Nephron progenitor cell (in vitro differentiated cells): Measurements from ENCODE around the gene CT45A2.
"Not testable (repeated sequence)": the region's sequence is repeated elsewhere in the genome, so short reads cannot be mapped to it uniquely, and the experiment has no call there.

ENCODE experiments used
- DNase-seq: peaks from one replicate; pipeline ENCODE4 v3.0.0; 2021
- H3K27ac Mint-ChIP-seq: 2 replicates; pipeline ENCODE4 v1.8.0; 2021; ENCODE audit warnings: mild to moderate bottlenecking, moderate library complexity, mixed read lengths
- H3K27me3 Mint-ChIP-seq: 2 replicates; pipeline ENCODE4 v1.8.0; 2021; ENCODE audit warnings: mild to moderate bottlenecking, low read depth, mixed read lengths; ENCODE audit not compliant: poor library complexity
- H3K36me3 Mint-ChIP-seq: 2 replicates; pipeline ENCODE4 v1.8.0; 2021; ENCODE audit warnings: low read depth, mixed read lengths
- H3K4me1 Mint-ChIP-seq: 2 replicates; pipeline ENCODE4 v1.8.0; 2021; ENCODE audit warnings: mixed read lengths
- H3K4me3 Mint-ChIP-seq: 2 replicates; pipeline ENCODE4 v1.8.0; 2021; ENCODE audit warnings: mild to moderate bottlenecking, moderate library complexity, mixed read lengths
- H3K9me3 Mint-ChIP-seq: 2 replicates; pipeline ENCODE4 v1.8.0; 2021; ENCODE audit warnings: mild to moderate bottlenecking, moderate library complexity, mixed read lengths

CT45A2 gene, protein sequence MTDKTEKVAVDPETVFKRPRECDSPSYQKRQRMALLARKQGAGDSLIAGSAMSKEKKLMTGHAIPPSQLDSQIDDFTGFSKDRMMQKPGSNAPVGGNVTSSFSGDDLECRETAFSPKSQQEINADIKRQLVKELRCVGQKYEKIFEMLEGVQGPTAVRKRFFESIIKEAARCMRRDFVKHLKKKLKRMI

DNA sequence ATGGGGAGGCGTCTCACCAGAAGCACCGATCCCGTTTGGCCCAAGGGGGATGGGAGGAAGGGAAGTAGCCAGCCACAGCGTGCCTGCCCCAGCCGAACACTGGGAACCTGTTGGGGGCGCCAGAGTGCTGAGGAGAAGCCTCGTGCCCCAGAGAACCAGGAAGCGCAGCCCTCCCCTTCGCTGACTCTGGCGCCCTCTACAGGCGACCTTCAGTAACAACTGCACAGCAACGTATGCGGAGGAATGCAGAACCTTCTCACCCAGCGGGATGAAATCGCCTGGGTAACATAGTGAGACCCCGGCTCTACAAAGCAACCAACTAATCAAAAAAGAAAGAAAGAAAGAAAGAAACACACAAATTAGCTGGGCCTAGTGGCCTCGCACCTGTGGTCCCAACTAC, at the start of gene CT45A2:
CT45A2 (minus strand) TSS at position 101 of the 400 bp plus-strand sequence. CDS start 3,747 bp downstream, outside the sequence.
- H3K4me3 Mint-ChIP-seq, H3K27me3 Mint-ChIP-seq, H3K4me1 Mint-ChIP-seq: not testable (repeated sequence)

DNA sequence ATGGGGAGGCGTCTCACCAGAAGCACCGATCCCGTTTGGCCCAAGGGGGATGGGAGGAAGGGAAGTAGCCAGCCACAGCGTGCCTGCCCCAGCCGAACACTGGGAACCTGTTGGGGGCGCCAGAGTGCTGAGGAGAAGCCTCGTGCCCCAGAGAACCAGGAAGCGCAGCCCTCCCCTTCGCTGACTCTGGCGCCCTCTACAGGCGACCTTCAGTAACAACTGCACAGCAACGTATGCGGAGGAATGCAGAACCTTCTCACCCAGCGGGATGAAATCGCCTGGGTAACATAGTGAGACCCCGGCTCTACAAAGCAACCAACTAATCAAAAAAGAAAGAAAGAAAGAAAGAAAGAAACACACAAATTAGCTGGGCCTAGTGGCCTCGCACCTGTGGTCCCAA, 34.6 kb upstream of the CT45A2 start, which contains the start of gene CT45A8:
CT45A8 (minus strand) TSS at position 101 of the 400 bp plus-strand sequence. CDS start 3,755 bp downstream, outside the sequence.
- H3K27me3 Mint-ChIP-seq, H3K27ac Mint-ChIP-seq, H3K36me3 Mint-ChIP-seq, H3K4me1 Mint-ChIP-seq, H3K9me3 Mint-ChIP-seq, H3K4me3 Mint-ChIP-seq, DNase-seq: not testable (repeated sequence)

More for the DNA sequence above, at the start of gene CT45A2:
- H3K36me3 Mint-ChIP-seq, DNase-seq, H3K9me3 Mint-ChIP-seq, H3K27ac Mint-ChIP-seq: not testable (repeated sequence)

DNA sequence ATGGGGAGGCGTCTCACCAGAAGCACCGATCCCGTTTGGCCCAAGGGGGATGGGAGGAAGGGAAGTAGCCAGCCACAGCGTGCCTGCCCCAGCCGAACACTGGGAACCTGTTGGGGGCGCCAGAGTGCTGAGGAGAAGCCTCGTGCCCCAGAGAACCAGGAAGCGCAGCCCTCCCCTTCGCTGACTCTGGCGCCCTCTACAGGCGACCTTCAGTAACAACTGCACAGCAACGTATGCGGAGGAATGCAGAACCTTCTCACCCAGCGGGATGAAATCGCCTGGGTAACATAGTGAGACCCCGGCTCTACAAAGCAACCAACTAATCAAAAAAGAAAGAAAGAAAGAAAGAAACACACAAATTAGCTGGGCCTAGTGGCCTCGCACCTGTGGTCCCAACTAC, 17.4 kb upstream of the CT45A2 start, which contains the start of gene CT45A7:
CT45A7 (minus strand) TSS at position 101 of the 400 bp plus-strand sequence. CDS start 3,747 bp downstream, outside the sequence.
- H3K27ac Mint-ChIP-seq, H3K27me3 Mint-ChIP-seq, H3K36me3 Mint-ChIP-seq, H3K4me1 Mint-ChIP-seq, H3K4me3 Mint-ChIP-seq, DNase-seq, H3K9me3 Mint-ChIP-seq: not testable (repeated sequence)

DNA sequence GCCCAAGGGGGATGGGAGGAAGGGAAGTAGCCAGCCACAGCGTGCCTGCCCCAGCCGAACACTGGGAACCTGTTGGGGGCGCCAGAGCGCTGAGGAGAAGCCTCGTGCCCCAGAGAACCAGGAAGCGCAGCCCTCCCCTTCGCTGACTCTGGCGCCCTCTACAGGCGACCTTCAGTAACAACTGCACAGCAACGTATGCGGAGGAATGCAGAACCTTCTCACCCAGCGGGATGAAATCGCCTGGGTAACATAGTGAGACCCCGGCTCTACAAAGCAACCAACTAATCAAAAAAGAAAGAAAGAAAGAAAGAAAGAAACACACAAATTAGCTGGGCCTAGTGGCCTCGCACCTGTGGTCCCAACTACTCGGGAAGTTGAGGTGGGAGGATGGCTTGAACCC, 17.1 kb downstream of the CT45A2 start, which contains the start of gene CT45A6:
CT45A6 (minus strand) TSS at position 101 of the 400 bp plus-strand sequence. CDS start 3,794 bp downstream, outside the sequence.
- not testable (repeated sequence) for H3K27me3 Mint-ChIP-seq, DNase-seq, H3K36me3 Mint-ChIP-seq, H3K4me3 Mint-ChIP-seq, H3K4me1 Mint-ChIP-seq, H3K27ac Mint-ChIP-seq, H3K9me3 Mint-ChIP-seq

DNA sequence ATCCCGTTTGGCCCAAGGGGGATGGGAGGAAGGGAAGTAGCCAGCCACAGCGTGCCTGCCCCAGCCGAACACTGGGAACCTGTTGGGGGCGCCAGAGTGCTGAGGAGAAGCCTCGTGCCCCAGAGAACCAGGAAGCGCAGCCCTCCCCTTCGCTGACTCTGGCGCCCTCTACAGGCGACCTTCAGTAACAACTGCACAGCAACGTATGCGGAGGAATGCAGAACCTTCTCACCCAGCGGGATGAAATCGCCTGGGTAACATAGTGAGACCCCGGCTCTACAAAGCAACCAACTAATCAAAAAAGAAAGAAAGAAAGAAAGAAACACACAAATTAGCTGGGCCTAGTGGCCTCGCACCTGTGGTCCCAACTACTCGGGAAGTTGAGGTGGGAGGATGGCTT, 34.4 kb downstream of the CT45A2 start, which contains the start of gene CT45A5:
CT45A5 (minus strand) TSS at position 101 of the 400 bp plus-strand sequence. CDS start 3,774 bp downstream, outside the sequence.
- H3K27me3 Mint-ChIP-seq, DNase-seq, H3K36me3 Mint-ChIP-seq, H3K4me1 Mint-ChIP-seq, H3K27ac Mint-ChIP-seq, H3K9me3 Mint-ChIP-seq, H3K4me3 Mint-ChIP-seq: not testable (repeated sequence)

DNA sequence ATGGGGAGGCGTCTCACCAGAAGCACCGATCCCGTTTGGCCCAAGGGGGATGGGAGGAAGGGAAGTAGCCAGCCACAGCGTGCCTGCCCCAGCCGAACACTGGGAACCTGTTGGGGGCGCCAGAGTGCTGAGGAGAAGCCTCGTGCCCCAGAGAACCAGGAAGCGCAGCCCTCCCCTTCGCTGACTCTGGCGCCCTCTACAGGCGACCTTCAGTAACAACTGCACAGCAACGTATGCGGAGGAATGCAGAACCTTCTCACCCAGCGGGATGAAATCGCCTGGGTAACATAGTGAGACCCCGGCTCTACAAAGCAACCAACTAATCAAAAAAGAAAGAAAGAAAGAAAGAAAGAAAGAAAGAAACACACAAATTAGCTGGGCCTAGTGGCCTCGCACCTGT, 51.7 kb downstream of the CT45A2 start, which contains the start of gene CT45A3:
CT45A3 (minus strand) TSS at position 101 of the 400 bp plus-strand sequence. CDS start 3,747 bp downstream, outside the sequence.
- H3K4me1 Mint-ChIP-seq, H3K27ac Mint-ChIP-seq, H3K27me3 Mint-ChIP-seq, DNase-seq, H3K4me3 Mint-ChIP-seq, H3K9me3 Mint-ChIP-seq, H3K36me3 Mint-ChIP-seq: not testable (repeated sequence)
